HCT116 (cell line): ENCODE results near the gene ACYP2.

Experiments used
- CBX3 ChIP-seq: IDR thresholded peaks from 2 replicates; pipeline ENCODE4 v1.6.1; 2012; ENCODE audit warnings: low read depth
- CEBPB ChIP-seq: IDR thresholded peaks from 2 replicates; pipeline ENCODE4 v1.6.1; 2012; ENCODE audit warnings: low read depth
- EZH2 ChIP-seq: fragments of 200-600 bp; sonication (generic); IDR thresholded peaks from 2 replicates; pipeline ENCODE4 v1.6.1; 2017; ENCODE audit warnings: antibody characterized with exemption, mixed run types
- EZH2phosphoT487 ChIP-seq: fragments of 200-600 bp; IDR thresholded peaks from 2 replicates; pipeline ENCODE4 v1.6.1; 2018; ENCODE audit warnings: antibody characterized with exemption, borderline replicate concordance
- POLR2A ChIP-seq: IDR thresholded peaks from 2 replicates; pipeline ENCODE4 v1.7.0; 2011; ENCODE audit warnings: borderline replicate concordance; ENCODE audit not compliant: insufficient read depth, insufficient read length; ENCODE audit errors: extremely low read depth
- POLR2AphosphoS5 ChIP-seq: IDR thresholded peaks from 2 replicates; pipeline ENCODE4 v1.6.1; 2011; ENCODE audit warnings: mild to moderate bottlenecking, low read depth, low read length, moderate library complexity
- RAD21 ChIP-seq: IDR thresholded peaks from 2 replicates; pipeline ENCODE4 v1.6.1; 2012; ENCODE audit warnings: low read depth, mild to moderate bottlenecking
- TCF7L2 ChIP-seq: IDR thresholded peaks from 2 replicates; pipeline ENCODE4 v1.7.0; 2011; ENCODE audit warnings: borderline replicate concordance, inconsistent platforms; ENCODE audit not compliant: insufficient read depth, insufficient read length; ENCODE audit errors: extremely low read depth
- ZNF274 ChIP-seq: fragments of 200-500 bp; sonication (Bioruptor generic); IDR thresholded peaks from 2 replicates; pipeline ENCODE4 v1.6.1; 2014; ENCODE audit warnings: mild to moderate bottlenecking, low read depth, low read length, inconsistent platforms
- TF ChIP-seq, protein P1 (sequence below), 3 experiments: fragments of 200-600 bp in 1 of 3; sonication (generic) in 1 of 3; IDR thresholded peaks in 2 of 3; conservative IDR thresholded peaks in 1 of 3; 2 replicates each; pipeline ENCODE4 v1.5.1; 2012 to 2017; ENCODE audit warnings: low read depth in 2 of 3, low read length in 2 of 3, antibody characterized with exemption in 1 of 3, borderline replicate concordance in 1 of 3, control low read depth in 1 of 3, mild to moderate bottlenecking in 1 of 3, mixed read lengths in 1 of 3, mixed run types in 1 of 3, moderate library complexity in 1 of 3; ENCODE audit not compliant: insufficient read depth in 1 of 3
- TF ChIP-seq, protein P2 (sequence below): IDR thresholded peaks from 2 replicates; pipeline ENCODE4 v1.6.1; 2012; ENCODE audit warnings: low read depth
- TF ChIP-seq, protein P3 (sequence below): IDR thresholded peaks from 2 replicates; pipeline ENCODE4 v1.6.1; 2011; ENCODE audit warnings: mild to moderate bottlenecking, low read length, moderate library complexity; ENCODE audit not compliant: insufficient replicate concordance; ENCODE audit errors: extremely low read depth
- TF ChIP-seq, protein P4 (sequence below): IDR thresholded peaks from 2 replicates; pipeline ENCODE4 v1.6.1; 2012

DNA sequence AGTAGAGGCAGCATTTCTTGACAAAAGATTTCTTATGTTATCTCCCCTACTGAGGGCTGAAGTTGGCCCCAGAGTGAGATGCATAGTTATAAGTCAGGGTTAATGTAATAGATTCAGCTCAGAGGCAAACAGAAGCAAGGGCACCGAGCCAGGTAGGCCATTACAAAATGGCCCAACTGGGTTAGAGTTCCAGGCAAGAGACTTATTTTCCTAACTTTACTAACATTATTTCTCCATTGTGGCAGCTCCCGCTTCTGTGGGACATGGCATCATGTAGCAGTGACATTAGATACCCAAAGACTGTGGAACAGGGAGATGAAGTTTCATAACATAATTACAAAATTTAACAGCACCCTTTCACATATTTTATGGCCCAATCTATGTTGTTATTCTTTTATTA lies 113.5 kb downstream of the ACYP2 start:
- no peak for TF ChIP-seq POLR2A
- no peak for TF ChIP-seq CBX3
- TF ChIP-seq, protein P1, sequence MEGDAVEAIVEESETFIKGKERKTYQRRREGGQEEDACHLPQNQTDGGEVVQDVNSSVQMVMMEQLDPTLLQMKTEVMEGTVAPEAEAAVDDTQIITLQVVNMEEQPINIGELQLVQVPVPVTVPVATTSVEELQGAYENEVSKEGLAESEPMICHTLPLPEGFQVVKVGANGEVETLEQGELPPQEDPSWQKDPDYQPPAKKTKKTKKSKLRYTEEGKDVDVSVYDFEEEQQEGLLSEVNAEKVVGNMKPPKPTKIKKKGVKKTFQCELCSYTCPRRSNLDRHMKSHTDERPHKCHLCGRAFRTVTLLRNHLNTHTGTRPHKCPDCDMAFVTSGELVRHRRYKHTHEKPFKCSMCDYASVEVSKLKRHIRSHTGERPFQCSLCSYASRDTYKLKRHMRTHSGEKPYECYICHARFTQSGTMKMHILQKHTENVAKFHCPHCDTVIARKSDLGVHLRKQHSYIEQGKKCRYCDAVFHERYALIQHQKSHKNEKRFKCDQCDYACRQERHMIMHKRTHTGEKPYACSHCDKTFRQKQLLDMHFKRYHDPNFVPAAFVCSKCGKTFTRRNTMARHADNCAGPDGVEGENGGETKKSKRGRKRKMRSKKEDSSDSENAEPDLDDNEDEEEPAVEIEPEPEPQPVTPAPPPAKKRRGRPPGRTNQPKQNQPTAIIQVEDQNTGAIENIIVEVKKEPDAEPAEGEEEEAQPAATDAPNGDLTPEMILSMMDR (IDR thresholded peaks at IDR 0.05 in 2 of 3, conservative IDR thresholded peaks at IDR 0.05 in 1 of 3; ENCODE audit: borderline replicate concordance in 1 of 3, insufficient read depth in 1 of 3, low read depth in 2 of 3, low read length in 2 of 3): no peak
- no peak for TF ChIP-seq EZH2
- TF ChIP-seq RAD21: no peak
- TF ChIP-seq, protein P2, sequence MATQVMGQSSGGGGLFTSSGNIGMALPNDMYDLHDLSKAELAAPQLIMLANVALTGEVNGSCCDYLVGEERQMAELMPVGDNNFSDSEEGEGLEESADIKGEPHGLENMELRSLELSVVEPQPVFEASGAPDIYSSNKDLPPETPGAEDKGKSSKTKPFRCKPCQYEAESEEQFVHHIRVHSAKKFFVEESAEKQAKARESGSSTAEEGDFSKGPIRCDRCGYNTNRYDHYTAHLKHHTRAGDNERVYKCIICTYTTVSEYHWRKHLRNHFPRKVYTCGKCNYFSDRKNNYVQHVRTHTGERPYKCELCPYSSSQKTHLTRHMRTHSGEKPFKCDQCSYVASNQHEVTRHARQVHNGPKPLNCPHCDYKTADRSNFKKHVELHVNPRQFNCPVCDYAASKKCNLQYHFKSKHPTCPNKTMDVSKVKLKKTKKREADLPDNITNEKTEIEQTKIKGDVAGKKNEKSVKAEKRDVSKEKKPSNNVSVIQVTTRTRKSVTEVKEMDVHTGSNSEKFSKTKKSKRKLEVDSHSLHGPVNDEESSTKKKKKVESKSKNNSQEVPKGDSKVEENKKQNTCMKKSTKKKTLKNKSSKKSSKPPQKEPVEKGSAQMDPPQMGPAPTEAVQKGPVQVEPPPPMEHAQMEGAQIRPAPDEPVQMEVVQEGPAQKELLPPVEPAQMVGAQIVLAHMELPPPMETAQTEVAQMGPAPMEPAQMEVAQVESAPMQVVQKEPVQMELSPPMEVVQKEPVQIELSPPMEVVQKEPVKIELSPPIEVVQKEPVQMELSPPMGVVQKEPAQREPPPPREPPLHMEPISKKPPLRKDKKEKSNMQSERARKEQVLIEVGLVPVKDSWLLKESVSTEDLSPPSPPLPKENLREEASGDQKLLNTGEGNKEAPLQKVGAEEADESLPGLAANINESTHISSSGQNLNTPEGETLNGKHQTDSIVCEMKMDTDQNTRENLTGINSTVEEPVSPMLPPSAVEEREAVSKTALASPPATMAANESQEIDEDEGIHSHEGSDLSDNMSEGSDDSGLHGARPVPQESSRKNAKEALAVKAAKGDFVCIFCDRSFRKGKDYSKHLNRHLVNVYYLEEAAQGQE: no peak
- TF ChIP-seq POLR2AphosphoS5: no peak
- TF ChIP-seq EZH2phosphoT487: no peak
- TF ChIP-seq ZNF274: no peak
- TF ChIP-seq, protein P3, sequence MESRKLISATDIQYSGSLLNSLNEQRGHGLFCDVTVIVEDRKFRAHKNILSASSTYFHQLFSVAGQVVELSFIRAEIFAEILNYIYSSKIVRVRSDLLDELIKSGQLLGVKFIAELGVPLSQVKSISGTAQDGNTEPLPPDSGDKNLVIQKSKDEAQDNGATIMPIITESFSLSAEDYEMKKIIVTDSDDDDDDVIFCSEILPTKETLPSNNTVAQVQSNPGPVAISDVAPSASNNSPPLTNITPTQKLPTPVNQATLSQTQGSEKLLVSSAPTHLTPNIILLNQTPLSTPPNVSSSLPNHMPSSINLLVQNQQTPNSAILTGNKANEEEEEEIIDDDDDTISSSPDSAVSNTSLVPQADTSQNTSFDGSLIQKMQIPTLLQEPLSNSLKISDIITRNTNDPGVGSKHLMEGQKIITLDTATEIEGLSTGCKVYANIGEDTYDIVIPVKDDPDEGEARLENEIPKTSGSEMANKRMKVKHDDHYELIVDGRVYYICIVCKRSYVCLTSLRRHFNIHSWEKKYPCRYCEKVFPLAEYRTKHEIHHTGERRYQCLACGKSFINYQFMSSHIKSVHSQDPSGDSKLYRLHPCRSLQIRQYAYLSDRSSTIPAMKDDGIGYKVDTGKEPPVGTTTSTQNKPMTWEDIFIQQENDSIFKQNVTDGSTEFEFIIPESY: no peak
- no peak for TF ChIP-seq CEBPB
- TF ChIP-seq, protein P4, sequence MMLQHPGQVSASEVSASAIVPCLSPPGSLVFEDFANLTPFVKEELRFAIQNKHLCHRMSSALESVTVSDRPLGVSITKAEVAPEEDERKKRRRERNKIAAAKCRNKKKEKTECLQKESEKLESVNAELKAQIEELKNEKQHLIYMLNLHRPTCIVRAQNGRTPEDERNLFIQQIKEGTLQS: no peak
- no peak for TF ChIP-seq TCF7L2
